SK-N-MC (cell line): ENCODE data around the gene U2AF1.
"Not testable (repeated sequence)": the region's sequence is repeated elsewhere in the genome, so short reads cannot be mapped to it uniquely, and the experiment has no call there.

Source experiments
- EZH2 ChIP-seq: fragments of 200-600 bp; sonication (generic); IDR thresholded peaks from one replicate; pipeline ENCODE4 v1.6.1; 2017; ENCODE audit warnings: antibody characterized with exemption
- FOXP2 ChIP-seq: optimal IDR thresholded peaks from 2 replicates; pipeline ENCODE3; 2011; ENCODE audit warnings: mild to moderate bottlenecking, moderate library complexity; ENCODE audit not compliant: insufficient read depth; ENCODE audit errors: extremely low read length, control extremely low read depth
- POLR2AphosphoS5 ChIP-seq: IDR thresholded peaks from 2 replicates; pipeline ENCODE4 v1.6.1; 2012; ENCODE audit warnings: mild to moderate bottlenecking, low read depth, low read length, borderline replicate concordance

GRCh38 chr21:43089463-43089862 is 17.9 kb downstream of the U2AF1 start:
- TF ChIP-seq EZH2, POLR2AphosphoS5, FOXP2: not testable (repeated sequence)
